Mesodermal cell (in vitro differentiated cells): ENCODE measurements around the gene SLC1A2.

ENCODE experiments used
- H3K27ac ChIP-seq: 2 replicates; pipeline ENCODE4 v1.7.0; 2013; ENCODE audit warnings: mild to moderate bottlenecking, low read depth, low read length, moderate library complexity; ENCODE audit not compliant: severe bottlenecking
- H3K36me3 ChIP-seq: 2 replicates; pipeline ENCODE4 v1.7.1; 2013; ENCODE audit warnings: mild to moderate bottlenecking, low read length, moderate library complexity; ENCODE audit not compliant: control insufficient read depth, insufficient read depth
- H3K4me1 ChIP-seq: one replicate; pipeline ENCODE4 v1.7.1; 2013; ENCODE audit warnings: mild to moderate bottlenecking, low read length; ENCODE audit not compliant: insufficient read depth, control insufficient read depth, poor library complexity, severe bottlenecking
- H3K4me3 ChIP-seq: 2 replicates; pipeline ENCODE4 v1.7.0; 2013; ENCODE audit warnings: low read length, control low read depth, mild to moderate bottlenecking; ENCODE audit not compliant: insufficient read depth, poor library complexity, severe bottlenecking; ENCODE audit errors: extremely low read depth
- H3K9me3 ChIP-seq: 2 replicates; pipeline ENCODE4 v1.7.1; 2013; ENCODE audit warnings: mild to moderate bottlenecking, low read length, moderate library complexity; ENCODE audit not compliant: control insufficient read depth
- WGBS, 2 experiments: methylation state at CpG; one replicate each; pipeline ENCODE4 v1.1.5; 2013; ENCODE audit warnings: missing lambda C conversion rate in 2 of 2; ENCODE audit not compliant: insufficient coverage in 2 of 2; 5-methylcytosine and 5-hydroxymethylcytosine counted together

The SLC1A2 gene

DNA sequence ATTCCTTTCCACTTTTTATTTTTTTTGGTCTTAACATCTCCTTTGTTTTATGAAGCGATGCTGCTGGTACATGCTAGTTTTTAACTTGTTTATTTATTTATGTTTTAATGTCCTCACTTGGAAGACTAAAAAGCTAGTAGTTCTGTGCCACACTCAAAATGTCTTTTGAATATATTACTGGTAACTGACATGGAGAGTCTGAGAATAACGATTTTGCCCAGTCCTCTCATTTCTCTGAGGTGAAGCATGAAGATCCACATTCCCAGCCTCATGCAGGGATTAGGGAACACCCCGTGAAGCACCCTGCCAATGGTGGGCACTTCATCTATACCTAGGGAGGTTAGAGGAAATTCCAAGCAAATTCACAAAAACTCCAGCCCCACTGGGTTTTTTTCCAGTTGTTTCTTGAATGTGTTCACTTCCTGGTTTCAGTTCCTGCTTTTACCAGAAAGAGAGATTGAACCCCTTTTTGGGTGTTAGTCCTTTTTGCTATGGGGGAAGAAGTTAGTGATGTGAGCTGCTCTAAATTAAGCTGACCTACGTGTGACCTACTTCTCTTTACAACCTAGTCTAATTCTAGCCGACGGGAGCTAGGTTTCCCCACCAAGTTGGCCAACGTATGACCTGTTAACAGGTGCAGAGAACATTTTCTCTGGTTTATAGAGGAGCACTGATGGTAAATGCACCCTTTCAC is 106.1 kb downstream of the SLC1A2 start:
- no peak overlapping the region for H3K27ac ChIP-seq
- WGBS, 2 experiments: 95 to 100% methylated on average over 1 to 4 of the region's 7 CpGs
- no peaks in the 10 kb centered on the region for H3K4me1 ChIP-seq
- no peak overlapping the region for H3K4me3 ChIP-seq
- no peaks in the 10 kb centered on the region for H3K36me3 ChIP-seq
- H3K9me3 ChIP-seq: no peaks in the 10 kb centered on the region

DNA sequence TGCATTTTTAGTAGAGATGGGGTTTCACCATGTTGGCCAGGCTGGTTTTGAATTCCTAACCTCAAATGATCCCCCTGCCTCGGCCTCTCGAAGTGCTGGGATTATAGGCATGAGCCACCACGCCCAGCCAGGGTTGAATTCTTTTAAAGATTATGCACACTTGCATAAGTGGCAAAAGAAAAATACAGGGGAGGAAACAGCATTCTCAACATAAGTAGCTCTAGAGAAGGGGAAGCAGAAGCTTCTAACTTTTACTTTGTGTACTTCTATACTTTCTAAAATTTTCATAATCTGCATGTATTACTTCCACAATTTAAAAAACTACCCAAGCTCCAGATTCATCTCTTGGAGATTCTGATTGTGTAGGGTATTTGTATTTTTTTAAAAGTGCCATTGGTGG is 108.0 kb downstream of the SLC1A2 start:
- no peaks in the 10 kb centered on the region for H3K9me3 ChIP-seq
- no peaks in the 10 kb centered on the region for H3K36me3 ChIP-seq
- no peak overlapping the region for H3K27ac ChIP-seq
- WGBS, 2 experiments: 87% methylated on average over 3 of the region's 3 CpGs; no CpG with 5 or more reads in 1 of the 2 experiments
- H3K4me1 ChIP-seq: no peaks in the 10 kb centered on the region
- H3K4me3 ChIP-seq: no peak overlapping the region

DNA sequence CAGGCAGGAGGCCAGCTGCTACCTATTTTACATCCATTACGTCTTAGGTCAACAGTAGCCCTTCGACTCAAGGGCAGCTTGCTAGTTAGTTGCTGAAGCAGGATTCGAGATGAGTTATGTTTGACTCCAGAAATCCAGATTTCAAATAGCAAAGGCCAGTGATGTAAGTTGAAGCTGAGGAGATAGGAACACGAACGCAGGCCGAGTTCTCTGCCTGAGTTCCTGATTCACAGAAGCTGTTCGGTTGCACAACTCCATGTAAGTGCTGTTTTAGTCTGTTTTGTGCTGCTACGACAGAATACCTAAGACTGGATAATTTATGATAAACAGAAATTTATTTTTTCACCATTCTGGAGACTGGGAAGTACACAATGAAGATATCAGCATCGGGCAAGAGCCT is 111.2 kb downstream of the SLC1A2 start:
- H3K27ac ChIP-seq: no peak overlapping the region
- WGBS, 2 experiments: 96 to 100% methylated on average over 2 to 3 of the region's 9 CpGs
- no peaks in the 10 kb centered on the region for H3K36me3 ChIP-seq
- no peaks in the 10 kb centered on the region for H3K4me1 ChIP-seq
- no peak overlapping the region for H3K4me3 ChIP-seq
- H3K9me3 ChIP-seq: no peaks in the 10 kb centered on the region

DNA sequence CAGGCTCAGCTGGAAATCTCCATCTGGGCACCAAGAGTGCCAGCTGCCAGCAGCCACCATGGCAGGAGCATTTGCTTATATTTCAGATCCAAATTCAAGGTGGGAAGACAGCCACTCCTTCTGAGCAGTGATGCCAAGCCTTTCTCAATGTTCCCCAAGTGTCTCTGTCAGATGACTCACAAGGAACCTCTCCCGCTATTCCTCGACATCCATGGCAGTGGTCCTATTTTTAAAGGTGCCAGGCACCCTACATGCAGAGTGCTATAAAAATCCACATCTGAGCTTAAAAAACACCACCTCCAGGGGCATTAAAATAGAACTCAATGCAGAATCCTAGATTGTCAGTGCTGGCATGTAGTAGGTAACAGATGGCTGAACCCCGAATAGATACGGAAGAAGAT is 112.1 kb downstream of the SLC1A2 start:
- H3K36me3 ChIP-seq: no peaks in the 10 kb centered on the region
- WGBS, 2 experiments: 89 to 100% methylated on average over 2 to 4 of the region's 4 CpGs
- no peaks in the 10 kb centered on the region for H3K9me3 ChIP-seq
- H3K4me3 ChIP-seq: no peak overlapping the region
- H3K4me1 ChIP-seq: no peaks in the 10 kb centered on the region
- no peak overlapping the region for H3K27ac ChIP-seq

DNA sequence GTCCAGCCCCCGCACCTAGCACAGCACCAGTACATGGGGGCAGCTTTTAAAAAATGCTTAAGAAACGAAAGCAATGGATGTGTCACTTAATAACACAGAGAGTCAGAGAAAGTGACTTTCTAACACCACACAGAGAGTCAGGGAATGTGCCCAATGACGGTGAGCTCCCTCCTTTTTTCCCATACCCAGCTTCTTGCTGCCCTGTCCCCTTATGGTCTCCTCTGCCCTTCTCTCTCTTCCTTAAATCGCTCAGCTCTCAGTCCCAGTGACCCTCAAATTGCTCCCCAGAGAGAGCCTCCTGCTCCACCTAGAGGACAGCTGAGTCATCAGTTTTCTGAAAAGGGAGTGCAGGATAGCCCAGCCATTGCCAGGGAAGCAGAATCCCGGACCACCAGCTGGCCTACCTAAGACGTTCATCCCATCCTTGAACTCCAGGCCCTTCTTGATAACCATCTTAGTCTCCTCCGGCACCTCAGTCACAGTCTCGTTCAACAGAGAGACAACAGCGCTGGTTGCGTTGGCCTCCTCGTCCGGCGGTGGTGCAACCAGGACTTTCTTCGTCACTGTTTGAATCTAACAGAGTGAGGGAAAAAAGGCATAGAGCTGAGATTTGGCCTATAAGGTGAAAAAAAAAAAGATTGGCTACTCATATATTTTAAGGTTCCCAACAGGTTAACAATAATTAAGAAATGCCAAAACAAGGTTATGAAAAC is 113.5 kb downstream of the SLC1A2 start:
- WGBS, 2 experiments: 53 to 57% methylated on average over 3 to 6 of the region's 14 CpGs
- Histone ChIP-seq H3K27ac (no peak overlapping the region), H3K36me3 (no peaks in the 10 kb centered on the region), H3K4me3 (no peak overlapping the region), H3K9me3 (no peaks in the 10 kb centered on the region), H3K4me1 (no peaks in the 10 kb centered on the region)

DNA sequence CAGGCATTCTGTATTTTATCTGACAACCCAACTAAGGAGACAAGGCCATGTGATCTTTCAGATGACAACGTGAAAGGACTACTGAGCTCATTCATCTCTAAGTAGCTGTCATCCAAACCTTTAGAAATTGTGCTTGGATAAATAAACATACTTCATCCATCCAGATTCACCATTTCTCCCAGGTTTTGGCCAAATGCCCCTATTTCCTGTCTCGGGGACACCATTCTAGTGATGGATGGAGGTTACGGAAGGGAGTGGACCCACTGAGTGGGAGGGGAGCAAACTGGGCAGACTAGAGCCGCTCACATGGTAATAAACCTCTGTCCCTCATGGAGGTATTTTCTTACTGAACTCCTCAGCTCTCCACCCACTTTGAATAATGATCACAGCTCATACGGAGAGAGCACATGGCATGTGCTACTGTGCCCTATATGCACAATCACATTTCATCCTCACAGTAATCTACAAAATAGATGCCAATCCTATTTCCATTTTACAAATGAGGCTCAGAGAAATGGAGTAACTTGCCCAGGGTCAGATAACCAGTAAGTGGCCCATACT is 114.4 kb downstream of the SLC1A2 start:
- Histone ChIP-seq H3K4me3 (no peak overlapping the region), H3K9me3 (no peaks in the 10 kb centered on the region), H3K27ac (no peak overlapping the region), H3K36me3 (no peaks in the 10 kb centered on the region), H3K4me1 (no peaks in the 10 kb centered on the region)
- WGBS, 2 experiments: 92 to 94% methylated on average over 2 of the region's 5 CpGs

DNA sequence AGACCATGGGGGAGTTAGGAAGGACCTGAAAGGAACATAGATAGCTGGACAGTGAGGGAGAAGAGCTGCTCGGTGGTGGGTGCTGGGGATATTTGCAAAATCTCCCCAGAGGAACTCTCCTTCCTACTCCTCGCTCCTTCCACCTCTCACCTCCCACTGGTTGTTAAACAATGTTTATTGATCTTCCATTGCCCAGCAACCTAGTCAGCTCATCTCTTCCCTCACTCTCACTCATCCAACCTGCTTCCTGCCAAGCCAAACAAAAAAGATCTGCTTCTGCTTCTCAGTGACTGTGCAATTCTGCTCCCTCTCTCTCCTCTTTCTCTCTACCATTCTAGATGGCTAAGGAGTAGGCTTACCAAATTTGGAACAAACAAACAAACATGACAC is 115.0 kb downstream of the SLC1A2 start:
- WGBS, 2 experiments: 83 to 88% methylated on average over 1 to 2 of the region's 2 CpGs
- no peaks in the 10 kb centered on the region for H3K36me3 ChIP-seq
- no peaks in the 10 kb centered on the region for H3K4me1 ChIP-seq
- no peaks in the 10 kb centered on the region for H3K9me3 ChIP-seq
- no peak overlapping the region for H3K4me3 ChIP-seq
- no peak overlapping the region for H3K27ac ChIP-seq

DNA sequence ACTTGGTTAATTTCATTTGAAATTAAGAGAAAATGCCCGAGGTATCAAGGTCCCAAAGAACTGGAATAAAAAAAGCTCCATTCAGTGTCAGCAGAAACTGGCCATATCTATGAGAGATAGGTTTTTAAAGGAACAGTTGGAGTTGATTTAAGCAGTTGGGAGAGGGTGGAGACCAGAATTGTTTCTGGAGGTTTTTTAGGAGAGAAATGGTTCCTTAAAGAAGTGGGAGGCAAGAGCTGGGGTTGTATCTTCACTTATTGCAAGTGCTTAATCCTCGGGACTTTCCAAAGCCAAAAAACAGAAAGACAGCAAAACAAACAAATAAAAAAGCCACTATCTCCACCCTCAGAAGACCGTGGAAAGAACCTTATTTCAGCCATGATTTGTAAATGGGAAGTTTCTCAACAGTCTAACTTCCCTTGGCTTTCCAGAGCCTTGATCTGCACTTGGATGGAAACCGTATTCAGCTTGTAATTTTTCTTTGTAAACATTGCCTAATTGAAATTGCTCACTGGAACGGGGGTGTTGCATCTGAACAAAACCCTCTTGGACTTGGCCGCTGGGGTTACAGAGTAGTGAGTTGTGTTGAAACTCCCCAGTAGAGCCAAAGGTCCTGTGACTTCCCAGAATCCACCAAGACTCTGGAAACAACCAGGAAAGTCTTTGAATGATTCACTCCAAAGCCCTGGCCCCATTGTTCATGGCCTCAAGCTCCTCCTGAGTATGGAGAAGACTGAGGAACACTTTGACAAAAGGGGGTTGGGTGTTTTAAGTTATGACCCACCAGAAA is 115.6 kb downstream of the SLC1A2 start:
- no peaks in the 10 kb centered on the region for H3K4me1 ChIP-seq
- H3K4me3 ChIP-seq: no peak overlapping the region
- H3K36me3 ChIP-seq: no peaks in the 10 kb centered on the region
- no peak overlapping the region for H3K27ac ChIP-seq
- H3K9me3 ChIP-seq: no peaks in the 10 kb centered on the region
- 82 to 94% methylated on average over 1 to 4 of the region's 6 CpGs for WGBS, 2 experiments

DNA sequence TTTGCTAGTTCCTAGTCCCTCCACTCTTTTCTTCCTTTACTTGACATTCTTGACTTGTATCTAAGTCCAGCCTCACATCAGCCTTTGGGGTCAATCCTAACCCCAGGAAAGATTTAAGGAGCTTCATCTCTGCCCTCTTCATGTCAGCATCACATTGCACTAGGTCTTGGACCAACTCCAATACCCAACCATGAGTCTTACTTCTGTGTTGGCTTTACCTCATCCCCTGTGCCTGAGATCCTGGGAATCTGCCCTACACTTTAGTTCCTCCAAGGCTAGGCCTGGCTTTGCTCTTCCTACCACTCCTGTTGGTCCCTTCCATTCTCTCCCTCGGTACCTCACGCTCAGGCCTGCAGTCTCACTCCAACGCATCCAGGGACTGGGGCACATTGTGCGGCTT is 117.0 kb downstream of the SLC1A2 start:
- 100% methylated on average over 3 to 4 of the region's 4 CpGs for WGBS, 2 experiments
- Histone ChIP-seq H3K27ac (no peak overlapping the region), H3K36me3 (no peaks in the 10 kb centered on the region), H3K4me1 (no peaks in the 10 kb centered on the region), H3K9me3 (no peaks in the 10 kb centered on the region), H3K4me3 (no peak overlapping the region)

DNA sequence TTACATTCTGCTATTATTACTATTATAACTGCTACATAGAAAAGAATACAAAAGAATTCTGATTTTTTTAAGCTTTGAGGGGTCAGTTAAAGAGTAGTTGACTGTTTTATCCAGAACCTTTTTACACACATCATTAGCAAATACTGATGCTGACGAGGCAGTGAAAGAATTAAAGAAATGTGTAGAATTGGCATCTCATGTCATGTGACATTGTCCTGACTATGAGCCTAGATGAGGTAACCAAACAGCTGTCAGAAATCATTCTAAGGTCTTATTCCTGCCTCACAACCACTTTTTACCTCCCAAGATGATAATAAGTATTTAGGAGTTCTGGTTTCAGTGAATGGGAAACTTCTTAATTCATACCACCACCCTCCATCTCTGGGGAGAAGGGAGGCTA is 121.0 kb downstream of the SLC1A2 start:
- WGBS, 2 experiments: no CpG with 5 or more reads among the region's 1 CpG
- no peaks in the 10 kb centered on the region for H3K9me3 ChIP-seq
- H3K27ac ChIP-seq: no peak overlapping the region
- H3K4me3 ChIP-seq: no peak overlapping the region
- H3K36me3 ChIP-seq: no peaks in the 10 kb centered on the region
- no peaks in the 10 kb centered on the region for H3K4me1 ChIP-seq
